Gastroesophageal sphincter (tissue), 3 donors: Measurements from ENCODE around the gene ELF2.

ENCODE experiments used
- POLR2A ChIP-seq, 2 donors: fragments of 450-650 bp; IDR thresholded peaks; one replicate each; pipeline ENCODE4 v1.6.1; 2017; ENCODE audit warnings: antibody characterized with exemption in 2 of 2, mild to moderate bottlenecking in 2 of 2, moderate library complexity in 1 of 2
- POLR2AphosphoS5 ChIP-seq: sonication (generic); formaldehyde crosslinking; IDR thresholded peaks from one replicate; pipeline ENCODE4 v1.6.1; 2017; ENCODE audit warnings: antibody characterized with exemption
- TF ChIP-seq, protein P1 (sequence below), 4 experiments: fragments of 200-600 bp in 2 of 4; fragments of 450-650 bp in 2 of 4; sonication (generic) in 1 of 4; IDR thresholded peaks; one replicate each; pipeline ENCODE4 v1.5.1; 2017 to 2019; ENCODE audit warnings: antibody characterized with exemption in 4 of 4, mild to moderate bottlenecking in 2 of 4, moderate library complexity in 2 of 4

DNA sequence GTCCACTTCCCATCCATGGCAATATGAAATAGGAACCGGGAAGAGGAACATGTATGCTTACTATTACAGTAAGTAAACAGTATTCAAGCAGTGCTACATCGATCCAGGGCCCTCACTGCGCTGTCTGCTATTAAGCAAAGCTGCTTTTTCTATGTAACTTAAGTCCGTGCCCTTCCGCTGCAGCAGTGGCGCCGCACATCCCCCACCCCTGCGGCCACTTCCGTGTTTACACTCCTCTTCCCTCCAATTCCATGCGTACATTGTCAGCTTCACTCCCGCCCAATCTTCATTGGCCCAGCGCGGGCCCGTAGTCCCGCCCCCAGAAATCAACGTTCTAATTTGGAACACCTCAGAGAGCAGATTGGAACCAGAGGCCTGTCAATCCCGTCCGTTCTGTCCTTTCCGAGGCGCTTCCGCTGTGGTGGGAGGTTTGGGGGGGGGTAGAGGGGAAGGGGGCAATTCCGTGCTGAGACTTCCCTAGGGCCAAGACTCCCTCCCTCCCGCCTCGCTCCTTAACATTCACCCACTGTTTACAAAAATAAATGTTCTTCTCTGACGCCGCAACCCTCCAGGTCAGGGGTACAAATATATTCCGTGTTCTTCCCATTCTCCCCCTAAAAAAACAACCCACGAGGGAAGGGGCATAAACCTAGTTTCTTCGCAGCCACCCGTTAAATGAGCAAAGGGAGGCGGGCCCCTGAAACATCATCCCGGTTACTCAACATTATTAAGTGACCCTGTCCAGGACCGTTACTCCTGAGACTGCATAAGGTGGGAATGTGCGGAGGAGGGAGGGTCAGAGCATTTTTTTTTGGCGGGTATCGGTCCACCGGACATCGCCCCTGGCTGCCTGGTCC is 94.0 kb downstream of the ELF2 start:
- peak; percentile 90 for TF ChIP-seq POLR2AphosphoS5
- peak; percentile 34 to 53 for TF ChIP-seq POLR2A (IDR thresholded peaks at IDR 0.05)
- TF ChIP-seq, protein P1, sequence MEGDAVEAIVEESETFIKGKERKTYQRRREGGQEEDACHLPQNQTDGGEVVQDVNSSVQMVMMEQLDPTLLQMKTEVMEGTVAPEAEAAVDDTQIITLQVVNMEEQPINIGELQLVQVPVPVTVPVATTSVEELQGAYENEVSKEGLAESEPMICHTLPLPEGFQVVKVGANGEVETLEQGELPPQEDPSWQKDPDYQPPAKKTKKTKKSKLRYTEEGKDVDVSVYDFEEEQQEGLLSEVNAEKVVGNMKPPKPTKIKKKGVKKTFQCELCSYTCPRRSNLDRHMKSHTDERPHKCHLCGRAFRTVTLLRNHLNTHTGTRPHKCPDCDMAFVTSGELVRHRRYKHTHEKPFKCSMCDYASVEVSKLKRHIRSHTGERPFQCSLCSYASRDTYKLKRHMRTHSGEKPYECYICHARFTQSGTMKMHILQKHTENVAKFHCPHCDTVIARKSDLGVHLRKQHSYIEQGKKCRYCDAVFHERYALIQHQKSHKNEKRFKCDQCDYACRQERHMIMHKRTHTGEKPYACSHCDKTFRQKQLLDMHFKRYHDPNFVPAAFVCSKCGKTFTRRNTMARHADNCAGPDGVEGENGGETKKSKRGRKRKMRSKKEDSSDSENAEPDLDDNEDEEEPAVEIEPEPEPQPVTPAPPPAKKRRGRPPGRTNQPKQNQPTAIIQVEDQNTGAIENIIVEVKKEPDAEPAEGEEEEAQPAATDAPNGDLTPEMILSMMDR (IDR thresholded peaks at IDR 0.05) = peak in 1 of 4 experiments; percentile 30
